H1 (cell line): Measurements from ENCODE around the gene CCDC106. TPM values are rescaled to one million over a fixed set of nuclear protein-coding genes. Genes with fewer than 3 reads are reported as not detected.
A peak's percentile ranks its signal among the peaks of the same experiment; 100 is the strongest.

Experiments used
- CTCF ChIA-PET: fragments of 300-600 bp; sonication (Branson Sonifier 250); formaldehyde crosslinking; loops from one replicate; lab custom pipeline; 2021; ENCODE audit not compliant: partially characterized antibody; lab: Charles Lee
- POLR2A ChIA-PET: fragments of 300-600 bp; sonication (Branson Sonifier 250); formaldehyde crosslinking; loops from one replicate; lab custom pipeline; 2021; ENCODE audit warnings: inconsistent platforms; ENCODE audit not compliant: partially characterized antibody; lab: Charles Lee
- DNase-seq, 2 experiments: peaks; one replicate each; pipeline versions ENCODE4 v3.0.0 to v3.0.0-alpha.2; 2010 to 2022; ENCODE audit warnings: low spot score in 2 of 2, low read depth in 1 of 2, mixed read lengths in 1 of 2
- FAIRE-seq: peaks from 2 replicates; lab custom pipeline; 2011; peaks lifted over from hg19 to GRCh38; lab: Jason Lieb, UNC
- H2AFZ ChIP-seq: 2 replicates; pipeline ENCODE4 v1.8.1; 2012; ENCODE audit warnings: low read length, inconsistent platforms
- H2AK5ac ChIP-seq: 2 replicates; pipeline ENCODE4 v1.6.1; 2013; ENCODE audit warnings: low read depth, low read length
- H2BK120ac ChIP-seq: replicated peaks from 2 replicates; pipeline ENCODE3; 2013; ENCODE audit warnings: low read depth, low read length, inconsistent platforms
- H2BK12ac ChIP-seq: 2 replicates; pipeline ENCODE4 v1.6.1; 2013; ENCODE audit warnings: low read depth, low read length
- H2BK15ac ChIP-seq: 2 replicates; pipeline ENCODE4 v1.6.1; 2013; ENCODE audit warnings: low read length
- H2BK20ac ChIP-seq: 2 replicates; pipeline ENCODE4 v1.6.1; 2013; ENCODE audit warnings: low read length
- H2BK5ac ChIP-seq: 2 replicates; pipeline ENCODE4 v1.6.1; 2013; ENCODE audit warnings: low read depth, low read length
- H3K14ac ChIP-seq: 2 replicates; pipeline ENCODE4 v1.6.1; 2013; ENCODE audit warnings: inconsistent platforms; ENCODE audit not compliant: insufficient read length
- H3K18ac ChIP-seq: 2 replicates; pipeline ENCODE4 v1.6.1; 2013; ENCODE audit warnings: low read length; ENCODE audit errors: extremely low read depth
- H3K23ac ChIP-seq: 2 replicates; pipeline ENCODE4 v1.6.1; 2013; ENCODE audit warnings: inconsistent platforms; ENCODE audit not compliant: insufficient read length
- H3K23me2 ChIP-seq: 2 replicates; pipeline ENCODE4 v1.6.1; 2013; ENCODE audit warnings: low read depth, low read length
- H3K27ac ChIP-seq: 2 replicates; pipeline ENCODE4 v1.6.1; 2011; ENCODE audit warnings: low read depth, low read length, inconsistent platforms
- H3K27me3 ChIP-seq, 4 experiments: replicated peaks in 1 of 4; 1 replicate in 1 of 4; 2 replicates in 3 of 4; pipeline versions ENCODE4 v1.6.1 to v1.8.1; 2011 to 2013; ENCODE audit warnings: low read length in 3 of 4, mild to moderate bottlenecking in 3 of 4, inconsistent platforms in 2 of 4, mixed read lengths in 2 of 4, moderate library complexity in 1 of 4; ENCODE audit not compliant: control insufficient read depth in 3 of 4, insufficient read depth in 3 of 4; ENCODE audit errors: extremely low read depth in 1 of 4
- H3K36me3 ChIP-seq, 4 experiments: 2 replicates each; pipeline versions ENCODE4 v1.6.1 to v1.8.1; 2011 to 2013; ENCODE audit warnings: mild to moderate bottlenecking in 4 of 4, low read length in 3 of 4, moderate library complexity in 2 of 4, control low read depth in 1 of 4, inconsistent platforms in 1 of 4; ENCODE audit not compliant: insufficient read depth in 4 of 4, control insufficient read depth in 2 of 4
- H3K4ac ChIP-seq: replicated peaks from 2 replicates; pipeline ENCODE3; 2013; ENCODE audit warnings: low read length, low read depth, mixed read lengths, inconsistent platforms; ENCODE audit not compliant: insufficient read length
- H3K4me1 ChIP-seq, 4 experiments: replicated peaks in 1 of 4; 1 replicate in 1 of 4; 2 replicates in 3 of 4; pipeline versions ENCODE4 v1.6.1 to v1.8.1; 2011 to 2013; ENCODE audit warnings: low read length in 3 of 4, inconsistent platforms in 2 of 4, mixed read lengths in 1 of 4; ENCODE audit not compliant: insufficient read depth in 4 of 4, control insufficient read depth in 3 of 4
- H3K4me2 ChIP-seq, 2 experiments: 2 replicates each; pipeline versions ENCODE4 v1.6.1 to v1.8.1; 2011 to 2013; ENCODE audit warnings: low read depth in 2 of 2, low read length in 2 of 2, control low read depth in 1 of 2, inconsistent platforms in 1 of 2, mild to moderate bottlenecking in 1 of 2; ENCODE audit not compliant: insufficient read depth in 1 of 2
- H3K4me3 ChIP-seq, 4 experiments: fragments of 200-600, 300-600 bp in 1 of 4; sonication (generic), shearing (Covaris generic), sonication (Bioruptor Twin) in 1 of 4; 2 replicates each; pipeline versions ENCODE4 v1.5.1 to v1.8.1; 2011 to 2016; ENCODE audit warnings: low read length in 4 of 4, low read depth in 3 of 4, control low read depth in 2 of 4, inconsistent platforms in 2 of 4, mild to moderate bottlenecking in 2 of 4, mixed read lengths in 1 of 4, moderate library complexity in 1 of 4; ENCODE audit not compliant: insufficient read depth in 2 of 4; ENCODE audit errors: extremely low read depth in 1 of 4
- H3K56ac ChIP-seq: replicated peaks from 2 replicates; pipeline ENCODE3; 2013; ENCODE audit warnings: low read depth, mild to moderate bottlenecking, mixed read lengths, low read length, inconsistent platforms; ENCODE audit not compliant: insufficient read length
- H3K79me1 ChIP-seq: 2 replicates; pipeline ENCODE4 v1.6.1; 2013; ENCODE audit warnings: low read depth, low read length, control low read depth
- H3K79me2 ChIP-seq, 2 experiments: 2 replicates each; pipeline versions ENCODE4 v1.6.1 to v1.8.1; 2012 to 2013; ENCODE audit warnings: low read length in 2 of 2, mild to moderate bottlenecking in 2 of 2, inconsistent platforms in 1 of 2; ENCODE audit not compliant: insufficient read depth in 2 of 2, control insufficient read depth in 1 of 2
- H3K9ac ChIP-seq, 4 experiments: replicated peaks in 1 of 4; 1 replicate in 1 of 4; 2 replicates in 3 of 4; pipeline versions ENCODE4 v1.6.1 to v1.8.1; 2011 to 2013; ENCODE audit warnings: low read depth in 3 of 4, low read length in 3 of 4, control low read depth in 2 of 4, mild to moderate bottlenecking in 2 of 4, moderate library complexity in 2 of 4, inconsistent platforms in 1 of 4; ENCODE audit errors: extremely low read depth in 1 of 4
- H3K9me3 ChIP-seq, 2 experiments: 2 replicates each; pipeline versions ENCODE4 v1.6.1 to v1.8.1; 2012 to 2013; ENCODE audit warnings: mild to moderate bottlenecking in 2 of 2, moderate library complexity in 2 of 2, control low read depth in 1 of 2, inconsistent platforms in 1 of 2, low read depth in 1 of 2, low read length in 1 of 2, mixed read lengths in 1 of 2; ENCODE audit not compliant: insufficient read depth in 2 of 2
- H4K20me1 ChIP-seq, 2 experiments: replicated peaks in 1 of 2; 2 replicates each; pipeline versions ENCODE3 to v1.8.1; 2011 to 2013; ENCODE audit warnings: inconsistent platforms in 2 of 2, low read length in 2 of 2, mild to moderate bottlenecking in 1 of 2; ENCODE audit not compliant: insufficient read depth in 2 of 2, control insufficient read depth in 1 of 2
- H4K5ac ChIP-seq: 2 replicates; pipeline ENCODE4 v1.6.1; 2013; ENCODE audit warnings: low read length, low read depth, mixed read lengths, inconsistent platforms; ENCODE audit not compliant: insufficient read length
- H4K8ac ChIP-seq: 2 replicates; pipeline ENCODE4 v1.8.0; 2013; ENCODE audit warnings: mild to moderate bottlenecking, moderate library complexity, low read length, inconsistent platforms; ENCODE audit not compliant: insufficient read depth; ENCODE audit errors: extremely low read depth
- H4K91ac ChIP-seq: replicated peaks from 2 replicates; pipeline ENCODE3; 2013; ENCODE audit warnings: low read length, mixed read lengths, inconsistent platforms; ENCODE audit not compliant: insufficient read length
- BRCA1 ChIP-seq: IDR thresholded peaks from 2 replicates; pipeline ENCODE4 v1.6.1; 2012; ENCODE audit warnings: low read depth, low read length, improper control_type of control experiment
- TAF7 ChIP-seq: optimal IDR thresholded peaks from 2 replicates; pipeline ENCODE3; 2011; ENCODE audit warnings: low read depth, mild to moderate bottlenecking, inconsistent platforms, low read length, moderate library complexity, borderline replicate concordance
- WGBS, 2 experiments: shearing (Covaris generic) in 1 of 2; methylation state at CpG; one replicate each; pipeline versions ENCODE4 v1.1.6 to v1.1.7; 2013 to 2015; ENCODE audit warnings: low lambda C conversion rate in 2 of 2, mixed read lengths in 2 of 2, inconsistent platforms in 1 of 2, low coverage in 1 of 2, missing lambda C conversion rate in 1 of 2; ENCODE audit not compliant: insufficient replicate concordance in 2 of 2, insufficient coverage in 1 of 2, insufficient read length in 1 of 2; ENCODE audit errors: extremely low coverage in 1 of 2, missing lambda C conversion rate in 1 of 2; 5-methylcytosine and 5-hydroxymethylcytosine counted together
- polyA plus RNA-seq, 7 experiments: library from polyadenylated mRNA; depleted of rRNA in 3 of 7; stranded (reverse) in 5 of 7; unstranded in 2 of 7; fragments of >200 nt in 5 of 7; fragments of 200-250 nt in 2 of 7; gene quantifications; 1 replicate in 5 of 7; 2 replicates in 1 of 7; 4 replicates in 1 of 7; pipeline versions ENCODE4 v1.2.1 to v1.2.3, GENCODE V29; 2011 to 2013; ENCODE audit warnings: missing spikeins in 2 of 7, mixed read lengths in 2 of 7
- total RNA-seq: library from RNA; stranded (reverse); fragmentation: NEBNext Ultra II Directional; extraction: Animal tissue kit (Norgen Biotek cat#: 25700); gene quantifications from 2 replicates; pipeline ENCODE4 v1.2.1, GENCODE V29; 2021
- TF ChIP-seq, protein P1 (sequence below): IDR thresholded peaks from 2 replicates; pipeline ENCODE4 v1.6.1; 2012; ENCODE audit warnings: inconsistent platforms

The CCDC106 gene
- total and polyA plus RNA-seq, 2 of the 8 experiments (the other 6 are each of a cell fraction or from before 2014, with no cell fraction given) = 12.0 to 20.1 TPM

DNA sequence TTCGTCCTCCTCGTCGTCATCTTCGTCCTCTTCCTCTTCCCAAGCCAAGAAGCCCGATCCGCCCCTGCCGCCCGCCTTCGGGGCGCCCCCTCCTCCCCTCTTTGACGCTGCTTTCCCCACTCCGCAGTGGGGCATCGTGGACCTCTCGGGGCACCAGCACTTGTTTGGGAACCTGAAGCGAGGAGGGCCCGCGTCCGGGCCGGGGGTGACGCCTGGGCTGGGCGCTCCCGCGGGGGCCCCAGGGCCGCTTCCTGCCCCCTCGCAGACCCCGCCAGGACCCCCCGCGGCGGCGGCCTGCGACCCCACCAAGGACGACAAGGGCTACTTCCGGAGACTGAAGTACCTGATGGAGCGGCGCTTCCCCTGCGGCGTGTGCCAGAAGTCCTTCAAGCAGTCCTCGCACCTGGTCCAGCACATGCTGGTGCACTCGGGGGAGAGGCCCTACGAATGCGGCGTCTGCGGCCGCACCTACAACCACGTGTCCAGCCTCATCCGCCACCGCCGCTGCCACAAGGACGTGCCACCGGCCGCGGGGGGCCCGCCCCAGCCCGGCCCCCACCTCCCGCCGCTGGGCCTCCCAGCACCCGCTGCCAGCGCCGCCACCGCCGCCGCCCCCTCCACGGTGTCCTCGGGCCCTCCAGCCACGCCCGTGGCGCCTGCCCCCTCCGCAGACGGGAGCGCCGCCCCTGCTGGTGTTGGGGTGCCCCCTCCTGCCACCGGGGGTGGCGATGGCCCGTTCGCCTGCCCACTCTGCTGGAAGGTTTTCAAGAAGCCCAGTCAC is 33.9 kb upstream of the CCDC106 start:
- H3K36me3 ChIP-seq = peaks cover 0 to 30% (median 4%) of the 10 kb centered on the region in 4 experiments; a peak in 5 of 8 replicates
- H3K4me1 ChIP-seq = no peaks in the 10 kb centered on the region
- H3K9ac ChIP-seq = no peak overlapping the region
- H2BK15ac ChIP-seq = no peak overlapping the region
- 86 to 100% methylated on average over 4 to 23 of the region's 75 CpGs for WGBS, 2 experiments
- H2AK5ac ChIP-seq = no peak overlapping the region
- H2BK20ac ChIP-seq = no peak overlapping the region
- H3K4me3 ChIP-seq = no peak overlapping the region
- no peak overlapping the region for H2BK120ac ChIP-seq
- no peak overlapping the region for H3K23ac ChIP-seq
- DNase-seq (no peak), FAIRE-seq (no peak)
- no peak overlapping the region for H4K8ac ChIP-seq
- peaks cover 4 to 23% of the 10 kb centered on the region in 2 experiments for H4K20me1 ChIP-seq
- ChIA-PET POLR2A (interaction anchor here (1.0 to 4.3 kb wide), 3 partner anchors 7 to 206 kb away, joined by 3 to 32 read pairs (median 3); partner anchors contain the start of gene UBE2S), CTCF (interaction anchor here (1.1 kb wide), 1 partner anchor 8 kb away, joined by 4 read pairs; the partner anchor contains the start of gene ZNF865)
- H2BK12ac ChIP-seq = no peak overlapping the region
- no peak overlapping the region for H3K27ac ChIP-seq
- H3K56ac ChIP-seq = no peak overlapping the region
- no peak overlapping the region for H4K91ac ChIP-seq
- no peak overlapping the region for H2AFZ ChIP-seq
- no peak overlapping the region for H2BK5ac ChIP-seq
- TF ChIP-seq BRCA1 = no peak
- TF ChIP-seq, protein P1, sequence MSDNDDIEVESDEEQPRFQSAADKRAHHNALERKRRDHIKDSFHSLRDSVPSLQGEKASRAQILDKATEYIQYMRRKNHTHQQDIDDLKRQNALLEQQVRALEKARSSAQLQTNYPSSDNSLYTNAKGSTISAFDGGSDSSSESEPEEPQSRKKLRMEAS = peak; percentile 25; the same call in 1 of the 2 replicates
- TF ChIP-seq TAF7 = no peak
- H3K4me2 ChIP-seq = no peak overlapping the region
- peaks cover 0 to 2% (median 0%) of the 10 kb centered on the region in 4 experiments; a peak in 1 of 7 replicates for H3K27me3 ChIP-seq
- H3K79me2 ChIP-seq = no peaks in the 10 kb centered on the region
- H3K4ac ChIP-seq = no peak overlapping the region
- no peak overlapping the region for H3K14ac ChIP-seq
- H3K79me1 ChIP-seq = peaks cover 4% of the 10 kb centered on the region; the same call in 1 of the 2 replicates
- H3K18ac ChIP-seq = no peak overlapping the region
- no peak overlapping the region for H4K5ac ChIP-seq
- no peaks in the 10 kb centered on the region for H3K23me2 ChIP-seq
- H3K9me3 ChIP-seq = no peaks in the 10 kb centered on the region; a peak in 1 of 4 replicates
